GM19043 (cell line): ENCODE results near the gene ATP11A.

Experiments
- ATAC-seq: cut with Tn5 transposase; IDR thresholded peaks from one replicate; pipeline ENCODE4 v1.9.1; 2021; ENCODE audit warnings: low read depth; ENCODE audit not compliant: unreplicated experiment

Gene ATP11A

DNA sequence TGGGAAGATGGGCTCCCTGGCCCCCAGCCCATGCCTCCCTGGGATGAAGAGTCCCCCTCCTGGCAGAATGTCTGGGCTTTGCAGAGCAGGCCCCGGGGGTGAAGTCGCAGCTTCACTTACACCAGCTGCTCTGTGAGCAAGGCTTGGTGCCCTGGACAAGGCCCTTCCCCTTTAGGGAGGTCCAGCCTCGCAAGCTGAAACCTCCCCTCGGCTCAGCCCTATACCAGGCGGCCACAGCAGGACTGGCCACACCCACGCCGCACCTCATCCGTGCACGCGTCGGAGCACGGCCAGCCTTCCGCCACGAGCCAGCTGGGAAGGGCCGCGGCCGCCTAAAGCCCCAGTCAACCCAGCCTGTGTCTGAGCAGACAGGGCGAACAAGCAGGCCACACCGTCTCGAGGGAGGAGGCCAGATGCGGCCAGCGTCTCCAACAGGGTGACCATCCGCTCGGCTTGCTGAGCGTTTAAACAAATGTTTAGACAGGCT is 196.0 kb downstream of the ATP11A start:
- no peak for ATAC-seq

DNA sequence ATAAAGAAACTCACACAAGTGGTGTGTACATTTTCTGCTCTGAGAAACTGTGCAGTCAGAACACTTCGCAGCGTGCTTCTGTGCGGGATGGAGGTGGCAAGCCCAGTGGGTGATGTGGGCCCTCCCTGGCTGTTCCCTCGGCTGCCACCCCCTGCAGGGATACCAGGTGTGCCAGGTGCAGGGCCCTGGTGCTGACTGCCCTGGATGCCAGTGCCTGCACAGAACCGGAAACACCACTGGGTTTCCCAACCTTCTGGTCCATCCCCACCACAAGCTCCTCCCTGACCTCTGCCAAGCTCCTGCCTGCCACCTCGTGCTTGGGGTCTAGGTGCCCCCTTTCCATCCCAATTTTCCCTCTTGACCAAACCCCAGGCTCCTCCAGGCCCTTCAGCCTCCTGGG is 197.3 kb downstream of the ATP11A start:
- no peak for ATAC-seq

DNA sequence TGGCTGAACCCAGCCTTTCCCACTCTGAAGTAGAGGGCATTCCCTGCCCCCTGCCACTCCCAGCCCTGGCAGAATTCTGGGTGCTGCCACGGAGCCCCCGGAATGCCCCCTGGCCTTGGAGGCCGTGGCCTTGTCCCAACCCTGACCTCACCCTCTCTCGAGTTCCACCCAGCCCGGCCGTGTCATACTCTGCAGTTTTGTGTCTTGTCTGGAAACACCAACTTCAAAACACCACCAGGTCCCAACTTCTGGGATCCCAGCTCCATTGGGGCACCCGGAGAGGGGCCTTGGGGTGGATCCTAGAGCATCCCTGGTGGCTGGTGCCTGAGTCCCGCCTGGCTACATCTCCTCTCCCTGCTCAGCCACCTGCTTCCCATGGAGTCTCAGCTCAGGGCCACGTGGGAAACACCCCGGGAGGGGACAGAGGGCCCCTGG is 197.7 kb downstream of the ATP11A start:
- ATAC-seq, result no peak

DNA sequence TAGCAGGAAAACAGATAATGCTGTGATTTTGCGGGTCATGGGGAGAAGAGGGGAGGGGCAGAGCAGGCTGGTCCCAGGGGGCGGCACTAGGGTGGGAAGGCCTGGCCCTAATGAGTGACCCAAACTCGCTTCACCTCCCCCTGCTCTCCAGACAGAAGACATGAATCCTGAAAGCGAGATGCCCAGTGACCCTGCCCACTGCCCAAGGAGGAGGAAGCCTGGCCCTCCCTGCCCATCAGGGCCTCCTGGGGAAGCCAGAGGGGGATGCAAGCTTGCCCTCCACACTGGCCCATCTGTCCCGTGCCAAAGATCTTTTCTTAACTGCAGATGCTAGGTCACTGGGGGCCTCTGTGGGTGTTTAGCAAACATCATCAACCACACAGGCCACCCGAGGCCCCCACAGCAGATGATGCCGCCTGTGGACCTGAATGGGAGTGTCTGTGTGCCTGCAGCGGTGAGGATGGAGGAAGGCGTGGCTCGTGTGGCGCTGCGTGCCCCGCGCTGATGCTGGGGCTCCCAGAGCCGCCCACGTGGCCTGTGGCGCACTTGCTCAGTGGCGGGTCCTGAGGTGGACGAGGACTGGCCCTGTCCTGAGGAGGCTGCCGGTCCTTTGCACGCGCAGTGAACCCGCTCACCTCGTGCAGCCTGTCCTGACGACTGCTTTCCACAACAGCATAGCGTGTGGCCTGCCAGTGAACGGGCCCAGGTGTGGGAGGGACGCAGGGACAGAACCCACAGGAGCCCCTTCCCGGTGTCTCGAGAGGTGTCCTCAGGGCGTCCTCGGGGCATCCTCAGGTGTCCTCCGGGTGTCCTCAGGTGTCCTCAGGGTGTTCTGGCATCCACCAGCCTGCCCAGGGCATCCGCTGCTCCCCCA is 198.6 kb downstream of the ATP11A start:
- no peak for ATAC-seq

DNA sequence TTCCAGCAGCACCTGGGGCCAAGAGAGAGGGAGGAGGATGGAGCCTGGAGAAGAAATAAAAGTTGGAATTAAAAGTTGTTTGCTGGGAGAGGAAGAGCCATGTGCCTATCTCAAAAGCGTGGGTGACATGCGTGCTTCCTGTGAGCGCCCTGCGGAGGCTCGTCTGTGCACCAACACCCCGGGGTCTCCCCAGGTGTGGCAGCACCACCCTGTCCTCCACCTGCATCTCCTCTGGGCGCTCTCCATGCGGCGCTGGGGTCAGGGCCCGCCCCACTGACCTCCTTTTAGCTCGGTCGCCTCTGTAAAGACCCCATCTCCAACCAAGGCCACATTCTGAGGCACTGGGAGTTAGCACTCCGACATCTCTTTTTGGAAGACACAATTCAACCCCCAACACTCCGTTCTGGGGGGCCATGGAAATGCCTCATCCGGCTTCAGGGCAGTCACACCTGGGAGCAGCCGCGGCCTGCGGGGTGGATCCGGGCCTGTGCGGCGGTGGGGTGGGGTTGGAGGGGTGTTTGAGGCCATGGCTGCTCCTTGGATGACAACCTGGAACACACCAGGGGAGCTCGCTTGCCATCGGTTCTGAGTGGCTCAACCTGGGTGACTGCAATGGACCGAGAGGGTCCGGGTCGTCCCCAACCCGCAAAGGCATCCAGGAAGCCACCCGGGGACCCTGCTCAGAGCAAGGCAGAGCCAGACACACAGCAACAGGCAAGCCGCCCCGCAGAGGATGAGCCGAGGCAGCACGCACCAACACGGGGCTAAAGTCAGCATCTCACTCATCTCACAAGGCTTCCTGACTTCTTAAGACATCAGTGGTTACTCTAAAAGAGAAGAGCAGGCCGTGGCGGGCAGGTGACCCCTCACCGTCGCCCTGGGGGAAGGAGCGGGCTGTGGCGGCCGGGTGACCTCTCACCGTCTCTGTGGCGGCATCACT is 199.8 kb downstream of the ATP11A start:
- no peak for ATAC-seq

DNA sequence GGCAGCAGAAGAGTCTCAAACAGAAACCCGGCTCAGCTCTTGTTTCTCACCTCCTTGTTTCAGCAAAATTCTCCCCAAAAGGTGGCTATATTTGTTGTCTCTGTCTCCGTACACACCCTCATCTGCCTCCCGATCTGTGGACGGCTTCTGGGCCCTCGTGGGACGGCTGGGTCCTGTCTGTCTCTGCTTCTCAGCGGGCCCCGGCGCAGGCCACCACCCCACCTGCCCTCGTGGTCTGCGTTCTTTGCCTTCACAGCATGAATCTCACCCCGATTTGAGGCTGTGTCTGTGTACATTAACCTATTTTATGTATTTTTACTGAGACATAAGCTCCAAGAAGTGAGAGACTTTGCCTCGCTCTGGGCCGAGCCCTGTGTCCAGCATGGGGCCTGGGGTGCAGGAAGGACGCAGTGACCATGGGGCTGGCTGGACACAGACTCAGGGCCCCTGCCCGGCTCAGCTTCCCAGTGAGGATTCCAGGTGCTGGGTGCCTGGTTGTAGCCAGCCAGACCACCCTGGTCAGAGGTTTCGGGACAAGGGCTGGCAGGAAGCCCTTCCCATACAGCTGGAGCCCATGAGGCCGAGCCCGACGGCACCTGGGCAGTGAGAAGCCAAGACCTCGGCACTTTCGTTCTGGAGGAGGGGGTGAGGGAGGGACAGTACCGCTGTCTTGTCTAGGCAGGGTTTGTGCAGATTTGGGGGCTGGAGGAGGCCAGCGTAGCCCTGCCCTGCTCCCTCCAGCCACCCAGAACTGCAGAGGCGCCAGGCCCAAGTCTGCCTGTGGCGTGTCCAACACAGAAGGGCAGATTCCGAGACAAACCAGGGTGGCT is 200.7 kb downstream of the ATP11A start:
- no peak for ATAC-seq

DNA sequence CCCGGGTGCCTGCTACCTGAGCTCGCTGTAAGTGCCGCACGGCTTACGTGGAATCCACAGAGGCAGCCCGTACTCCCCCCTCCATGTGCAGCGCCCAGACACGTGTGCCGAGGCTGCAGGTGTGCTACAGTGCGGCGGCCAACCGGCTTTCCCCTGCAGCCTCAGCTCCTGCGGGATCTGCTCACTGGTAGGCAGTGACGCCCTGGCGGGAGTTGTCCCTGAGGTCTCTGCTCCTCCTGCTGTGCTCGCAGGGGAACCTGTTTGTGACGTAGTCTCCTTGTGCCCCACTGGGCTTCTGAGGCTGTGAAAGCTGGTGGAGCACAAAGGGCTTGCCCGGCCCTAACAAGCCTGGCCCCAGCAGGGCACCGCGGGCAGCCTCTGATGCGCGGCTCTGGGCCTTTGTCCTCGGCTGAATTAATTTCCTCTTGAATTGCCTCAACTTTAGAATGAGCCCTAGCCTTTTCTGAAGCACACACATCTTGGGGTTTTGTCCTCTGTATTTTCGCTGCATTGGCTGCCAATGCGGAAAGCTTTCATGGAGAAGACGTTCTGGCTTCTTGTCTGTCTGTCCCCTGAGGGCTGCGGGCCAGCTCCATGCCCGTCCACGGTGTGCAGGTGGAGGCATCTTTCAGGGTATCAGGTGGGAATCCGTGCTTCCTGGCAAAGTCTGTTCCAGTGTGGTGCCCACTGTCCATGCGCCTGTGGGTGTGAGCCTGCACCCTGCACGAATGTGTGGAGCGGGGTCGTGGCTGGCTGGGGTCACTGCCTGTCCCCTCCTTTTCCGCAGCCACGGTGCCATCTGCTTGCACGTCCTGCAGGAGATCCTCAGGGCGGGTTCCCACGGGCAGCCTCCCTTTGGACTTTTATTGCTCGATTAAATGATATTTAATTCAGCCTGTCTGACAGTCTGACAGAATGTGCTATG is 201.9 kb downstream of the ATP11A start:
- ATAC-seq, result no peak

DNA sequence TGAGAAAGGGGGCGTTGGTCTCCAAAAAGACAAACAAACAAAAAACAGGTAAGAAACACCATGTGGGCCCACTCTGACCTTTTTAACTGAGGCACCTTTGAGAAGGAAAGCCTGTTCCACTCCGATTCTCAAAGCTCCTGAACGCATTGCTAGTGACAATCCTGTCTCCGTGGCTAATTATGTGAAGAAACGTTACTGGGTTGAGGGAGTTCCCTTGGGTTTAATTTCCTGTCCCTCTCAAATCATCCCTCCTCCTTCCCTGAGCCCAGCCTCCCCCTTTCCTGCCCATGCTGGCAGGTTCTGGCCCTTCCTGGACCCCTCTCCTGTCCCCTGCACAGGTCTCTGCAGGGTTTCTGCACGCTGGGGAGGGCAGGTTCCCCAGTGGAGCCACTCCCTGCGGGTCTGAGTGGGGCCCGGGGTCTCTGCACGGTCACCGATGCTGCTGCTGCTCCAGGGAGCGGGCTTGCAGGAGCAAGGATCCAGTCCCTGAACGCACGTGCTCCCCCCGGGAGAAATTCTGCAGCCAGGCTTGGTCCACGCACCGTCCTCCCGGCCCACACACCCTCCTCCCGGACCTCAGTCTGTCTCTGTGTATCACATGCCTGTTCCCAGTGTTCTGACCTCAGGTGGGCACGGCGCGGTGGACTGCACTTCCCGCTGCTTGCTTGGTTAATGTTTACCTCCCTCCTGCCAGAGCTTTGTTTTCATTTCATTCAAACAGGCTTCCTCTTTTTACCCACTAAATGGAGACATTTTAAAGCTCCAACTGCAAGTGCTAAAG is 202.8 kb downstream of the ATP11A start:
- peak; percentile 46 for ATAC-seq

DNA sequence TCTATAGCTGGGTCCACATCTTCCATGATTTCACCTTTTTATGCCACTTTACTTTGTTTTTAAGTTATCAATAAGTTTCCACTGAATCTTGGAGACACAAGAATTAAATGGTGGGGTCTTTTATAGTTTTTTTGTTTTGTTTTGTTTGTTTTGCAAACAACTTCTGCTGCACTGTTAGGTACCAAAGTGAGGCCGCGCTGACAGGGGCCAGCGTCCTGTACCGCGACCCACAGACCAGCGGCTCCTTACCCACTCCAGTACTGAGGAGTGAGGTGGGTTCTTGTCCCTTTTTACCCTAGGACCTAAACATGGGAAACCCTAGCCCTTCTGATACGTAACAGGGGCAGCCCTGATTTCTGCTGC is 203.3 kb downstream of the ATP11A start:
- no peak for ATAC-seq

DNA sequence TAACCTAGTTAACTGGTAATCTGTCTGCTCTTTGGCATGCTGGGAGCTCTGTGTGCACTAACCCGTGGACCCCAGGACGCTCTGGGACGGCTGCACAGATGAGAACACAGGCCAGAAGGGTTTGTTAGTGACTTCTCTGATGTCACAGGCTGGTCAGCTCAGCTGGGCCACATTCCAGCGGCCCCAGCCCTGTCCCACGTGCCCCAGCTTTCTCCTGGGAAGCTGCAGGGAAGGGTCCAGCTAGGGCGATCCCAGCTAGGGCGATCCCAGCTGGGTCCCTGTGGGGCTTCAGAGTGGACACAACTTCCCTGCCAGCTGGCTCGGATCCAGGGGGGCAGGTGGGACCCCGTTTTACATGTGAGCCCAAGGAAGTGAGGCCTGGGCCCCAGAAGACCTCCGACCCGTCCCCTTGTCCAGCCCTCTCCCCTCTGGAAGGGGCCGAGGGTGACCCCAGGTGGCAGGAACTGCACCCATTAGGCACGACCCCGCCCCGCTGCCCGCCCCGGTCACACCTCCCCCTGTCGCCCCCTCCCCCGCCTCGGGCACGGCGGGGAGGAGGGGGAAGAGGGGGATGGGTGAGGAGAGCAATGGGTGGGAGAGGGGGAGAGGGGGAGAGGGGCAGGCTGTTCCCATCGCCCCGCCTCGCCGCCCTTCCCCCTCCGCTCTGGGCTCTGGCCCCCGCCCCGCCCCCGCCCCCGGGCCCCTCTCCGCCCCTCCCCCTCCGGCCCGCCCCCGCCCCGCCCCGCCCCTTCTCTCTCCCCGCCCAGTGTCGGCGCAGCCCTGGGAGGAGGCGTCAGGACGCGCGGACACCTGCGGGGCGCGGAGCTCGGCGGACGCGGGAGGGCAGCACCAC is 204.0 kb downstream of the ATP11A start:
- ATAC-seq, result peak; percentile 49

DNA sequence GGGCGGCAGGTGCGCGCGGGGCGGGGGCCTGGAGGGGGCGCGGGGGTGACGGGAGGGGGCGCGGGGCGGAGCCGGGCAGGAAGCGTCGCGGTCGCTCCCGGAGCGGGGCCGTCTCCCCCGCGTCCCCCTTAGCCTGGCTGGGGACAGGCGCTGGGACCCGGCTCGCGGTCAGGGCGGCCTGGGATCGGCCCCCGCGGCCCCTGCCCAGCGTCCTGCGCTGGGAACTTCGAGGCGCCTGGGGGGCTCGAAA is 204.5 kb downstream of the ATP11A start:
- no peak for ATAC-seq

DNA sequence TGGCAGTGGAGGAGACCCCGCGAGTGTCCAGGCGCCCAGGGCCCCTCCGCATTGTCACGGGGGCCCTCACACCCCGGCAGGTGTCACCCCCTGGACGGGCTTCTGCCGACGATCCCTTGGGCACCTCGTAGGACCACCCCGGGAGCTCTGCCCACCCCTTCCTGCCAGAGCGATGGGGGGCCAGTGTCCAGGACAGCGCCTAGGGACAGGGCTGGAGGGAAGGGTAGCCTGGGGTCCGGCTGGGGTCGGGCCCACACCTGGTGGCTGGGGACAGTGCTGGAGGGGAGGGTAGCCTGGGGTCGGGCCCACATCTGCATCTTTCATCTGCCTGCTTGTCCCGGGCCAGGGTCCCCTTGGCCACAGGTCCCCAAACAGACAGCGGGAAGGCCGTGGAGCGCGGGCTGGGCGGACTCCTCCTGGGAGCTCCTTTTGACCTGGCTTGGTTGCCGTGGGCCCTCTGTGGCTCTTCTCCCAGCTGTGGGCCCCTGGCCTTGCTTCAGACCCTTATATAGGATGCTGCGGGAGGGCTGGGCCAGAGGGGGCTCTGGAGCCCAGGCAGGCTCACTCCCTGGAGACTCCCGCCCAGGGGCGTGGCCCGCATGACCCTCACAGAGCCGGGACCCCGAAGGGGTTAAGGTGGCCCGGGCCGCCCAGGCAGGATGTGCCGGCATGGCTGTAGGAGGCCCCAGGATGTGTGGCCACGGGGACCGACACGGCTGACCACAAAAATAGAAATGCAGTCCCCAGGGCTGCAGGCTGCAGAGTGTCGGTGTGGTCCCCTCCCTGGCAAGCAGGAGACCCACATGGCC is 205.0 kb downstream of the ATP11A start:
- ATAC-seq, result no peak

DNA sequence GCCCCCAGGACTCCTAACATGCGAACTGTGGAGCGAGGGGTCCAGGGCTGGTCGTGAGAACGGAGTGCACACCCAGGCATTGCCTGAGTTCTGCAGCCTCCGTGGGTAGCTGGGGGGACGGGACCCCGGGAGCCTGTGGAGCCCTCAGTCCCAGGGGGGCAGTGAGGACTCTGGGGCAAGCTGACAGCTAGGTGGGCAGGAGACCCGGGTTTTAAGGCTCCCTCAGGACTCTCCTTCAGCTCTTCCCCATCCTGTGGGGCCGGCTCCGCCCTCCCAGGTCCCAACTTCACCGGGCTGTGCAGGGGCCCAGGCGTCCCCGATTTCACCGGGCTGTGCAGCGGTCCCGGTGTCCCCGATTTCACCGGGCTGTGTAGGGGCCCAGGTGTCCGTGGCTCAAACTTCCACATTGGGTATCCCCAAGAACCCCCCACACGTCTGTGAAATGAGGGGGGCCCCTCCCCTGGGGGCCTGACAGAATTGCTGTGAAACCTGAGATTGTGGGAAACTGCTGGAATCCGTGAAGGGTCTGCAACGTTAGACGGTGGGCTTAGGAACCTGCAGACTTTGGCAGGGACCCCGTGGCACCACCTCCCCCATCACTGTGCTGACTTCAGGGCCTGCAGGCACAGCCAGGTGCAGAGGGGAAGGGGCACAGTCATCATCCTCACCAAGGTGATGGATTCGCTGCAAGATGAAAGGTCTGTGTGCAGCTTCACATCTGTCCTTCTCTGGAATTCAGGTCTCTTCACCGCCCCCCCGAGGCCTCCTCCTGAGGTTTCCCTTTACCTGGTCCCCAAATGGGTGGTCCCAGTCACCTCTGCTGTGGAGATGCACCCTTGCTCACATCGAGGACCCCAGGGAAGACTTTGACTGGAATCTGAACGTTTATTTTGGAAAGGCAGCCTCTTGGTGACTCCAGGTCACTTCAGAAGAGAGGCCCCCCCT is 206.0 kb downstream of the ATP11A start:
- no peak for ATAC-seq

DNA sequence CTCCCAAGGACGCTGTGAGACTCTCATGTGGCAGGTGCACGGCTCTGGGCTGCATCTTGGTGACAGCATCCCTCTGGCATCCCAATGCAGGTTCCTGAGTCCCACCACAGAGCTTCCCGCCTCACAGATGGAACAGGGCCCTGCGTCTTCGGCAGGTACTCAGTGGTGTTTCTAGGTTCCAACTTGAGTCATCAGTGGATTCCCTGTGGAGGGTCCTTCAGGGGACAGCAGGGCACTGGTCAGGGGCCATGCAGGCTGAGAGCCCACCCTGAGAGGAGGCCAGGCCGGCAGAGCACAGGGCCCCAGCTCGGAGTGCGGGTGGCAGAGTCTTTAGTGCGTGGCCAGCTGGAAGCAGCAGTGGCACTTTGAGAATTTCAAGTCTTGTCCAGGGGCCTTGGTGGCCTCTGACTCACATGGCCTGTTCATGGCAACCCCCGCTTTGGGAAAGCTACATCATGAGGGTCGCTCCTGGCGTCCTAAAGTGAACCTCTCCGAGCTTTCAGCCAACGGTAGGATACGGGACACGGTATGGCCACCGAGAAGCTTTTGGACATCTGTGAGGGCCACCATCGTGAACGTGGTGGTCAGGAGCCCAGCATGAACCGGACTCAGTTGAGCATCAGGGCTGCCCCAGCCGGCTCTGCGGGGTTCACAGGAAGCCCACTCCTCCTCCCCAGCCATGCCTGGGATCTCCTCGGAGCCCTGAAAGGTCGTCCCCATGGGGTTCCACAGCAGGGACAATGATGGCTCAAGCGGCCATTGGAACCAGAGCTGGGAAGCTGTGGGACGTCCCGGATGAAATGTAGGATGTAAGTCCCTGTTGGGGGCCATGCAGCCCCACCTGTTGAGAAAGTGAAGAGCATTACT is 207.1 kb downstream of the ATP11A start:
- ATAC-seq, result no peak

DNA sequence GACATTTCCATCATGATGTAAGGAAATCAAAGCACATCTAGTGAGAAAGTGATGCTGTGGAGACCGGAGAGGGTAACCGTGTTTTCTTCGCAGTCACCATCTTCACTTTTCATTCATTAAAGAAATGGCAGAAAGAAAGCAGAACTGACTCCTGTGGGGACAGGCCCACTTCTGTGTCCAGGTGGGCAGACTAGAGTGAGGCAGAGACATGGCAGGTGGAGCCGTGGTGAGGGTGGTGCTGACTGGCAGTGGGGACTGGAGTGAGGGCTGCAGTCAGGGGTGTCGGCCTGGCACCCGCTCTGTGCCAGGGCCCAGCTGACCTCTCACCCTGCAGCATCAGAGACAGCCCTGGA is 207.7 kb downstream of the ATP11A start:
- ATAC-seq, result no peak
